Stimulated activated CD4-positive, alpha-beta T cell treated with anti-CD3 and anti-CD28 coated beads, Interleukin-1b, Interleukin-23, amount 100 ng/mL, for 48 hours (primary cell): ENCODE measurements around the gene ANP32D.
"Not testable (repeated sequence)": the region's sequence is repeated elsewhere in the genome, so short reads cannot be mapped to it uniquely, and the experiment has no call there.

Experiments
- DNase-seq: peaks from one replicate; pipeline ENCODE4 v3.0.0-alpha.2; 2020

ANP32D gene

GRCh38 chr12:48508987-48509386 is 36.6 kb downstream of the ANP32D start:
- no peak for DNase-seq

- DNase-seq, result no peak
Measured at GRCh38 chr12:48510111-48510510, 37.8 kb downstream of the ANP32D start.

- peak; percentile 4 for DNase-seq
Measured at GRCh38 chr12:48512855-48513254, 40.5 kb downstream of the ANP32D start.

- DNase-seq, result no peak
Measured at GRCh38 chr12:48514728-48515127, 42.4 kb downstream of the ANP32D start.

GRCh38 chr12:48520381-48520780 is 48.0 kb downstream of the ANP32D start:
- not testable (repeated sequence) for DNase-seq
